RWPE1 (cell line): ENCODE results near the gene MAGI1.

Source experiments
- CTCF ChIA-PET: fragments of 350-600 bp; sonication (Branson Sonifier 250); formaldehyde crosslinking; extraction: SDS; loops from one replicate; lab custom pipeline; 2021; lab: Yijun Ruan, JAX
- POLR2A ChIA-PET: fragments of 400-600 bp; formaldehyde crosslinking; extraction: SDS; loops from one replicate; lab custom pipeline; 2020; ENCODE audit warnings: antibody characterized with exemption; ENCODE audit not compliant: low non-redundant PET; lab: Yijun Ruan, JAX
- DNase-seq: peaks from one replicate; pipeline ENCODE4 v3.0.0; 2012; ENCODE audit warnings: low spot score
- H3K27ac ChIP-seq: fragments of 450-650 bp; 2 replicates; pipeline ENCODE4 v1.5.1; 2017
- TF ChIP-seq, protein P1 (sequence below): fragments of 450-650 bp; conservative IDR thresholded peaks from 2 replicates; pipeline ENCODE4 v1.5.1; 2017; ENCODE audit warnings: low read depth, mild to moderate bottlenecking

Gene MAGI1

DNA sequence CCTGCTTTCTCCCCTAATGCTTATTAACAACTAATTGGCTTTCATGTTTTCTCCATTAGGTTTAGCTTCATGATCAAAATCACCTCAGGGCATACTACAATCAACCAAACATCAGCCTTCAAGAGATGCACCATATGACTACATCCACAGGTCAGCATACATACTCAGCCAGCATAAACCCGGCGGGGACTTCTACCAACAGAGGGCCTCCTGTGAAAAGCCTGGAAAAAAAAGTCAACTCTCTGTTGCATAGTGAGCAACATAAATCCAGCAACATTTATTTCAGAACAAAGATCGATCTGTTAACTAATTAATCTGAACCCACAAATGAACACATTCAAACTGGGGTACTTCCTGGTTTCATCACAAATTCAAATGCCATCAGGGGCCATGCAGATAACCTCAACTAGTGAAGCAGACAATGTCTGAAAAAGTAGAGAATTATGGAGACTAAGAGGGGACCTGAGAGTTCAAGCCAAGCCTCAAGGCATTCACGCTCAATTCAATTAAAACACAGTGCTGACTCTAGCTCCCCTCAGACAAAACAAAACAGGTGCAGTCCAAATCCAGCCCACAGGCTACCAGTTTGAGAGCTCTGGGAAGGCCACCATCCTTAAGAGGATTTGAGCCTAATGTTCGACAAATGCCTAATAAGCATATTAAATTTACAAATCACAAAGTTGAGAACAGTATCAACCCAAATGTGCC is 124.5 kb downstream of the MAGI1 start:
- TF ChIP-seq, protein P1, sequence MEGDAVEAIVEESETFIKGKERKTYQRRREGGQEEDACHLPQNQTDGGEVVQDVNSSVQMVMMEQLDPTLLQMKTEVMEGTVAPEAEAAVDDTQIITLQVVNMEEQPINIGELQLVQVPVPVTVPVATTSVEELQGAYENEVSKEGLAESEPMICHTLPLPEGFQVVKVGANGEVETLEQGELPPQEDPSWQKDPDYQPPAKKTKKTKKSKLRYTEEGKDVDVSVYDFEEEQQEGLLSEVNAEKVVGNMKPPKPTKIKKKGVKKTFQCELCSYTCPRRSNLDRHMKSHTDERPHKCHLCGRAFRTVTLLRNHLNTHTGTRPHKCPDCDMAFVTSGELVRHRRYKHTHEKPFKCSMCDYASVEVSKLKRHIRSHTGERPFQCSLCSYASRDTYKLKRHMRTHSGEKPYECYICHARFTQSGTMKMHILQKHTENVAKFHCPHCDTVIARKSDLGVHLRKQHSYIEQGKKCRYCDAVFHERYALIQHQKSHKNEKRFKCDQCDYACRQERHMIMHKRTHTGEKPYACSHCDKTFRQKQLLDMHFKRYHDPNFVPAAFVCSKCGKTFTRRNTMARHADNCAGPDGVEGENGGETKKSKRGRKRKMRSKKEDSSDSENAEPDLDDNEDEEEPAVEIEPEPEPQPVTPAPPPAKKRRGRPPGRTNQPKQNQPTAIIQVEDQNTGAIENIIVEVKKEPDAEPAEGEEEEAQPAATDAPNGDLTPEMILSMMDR, result no peak
- CTCF ChIA-PET, result no interaction called here
- H3K27ac ChIP-seq, result no peak overlapping the region
- DNase-seq, result no peak
- POLR2A ChIA-PET, result no interaction called here

DNA sequence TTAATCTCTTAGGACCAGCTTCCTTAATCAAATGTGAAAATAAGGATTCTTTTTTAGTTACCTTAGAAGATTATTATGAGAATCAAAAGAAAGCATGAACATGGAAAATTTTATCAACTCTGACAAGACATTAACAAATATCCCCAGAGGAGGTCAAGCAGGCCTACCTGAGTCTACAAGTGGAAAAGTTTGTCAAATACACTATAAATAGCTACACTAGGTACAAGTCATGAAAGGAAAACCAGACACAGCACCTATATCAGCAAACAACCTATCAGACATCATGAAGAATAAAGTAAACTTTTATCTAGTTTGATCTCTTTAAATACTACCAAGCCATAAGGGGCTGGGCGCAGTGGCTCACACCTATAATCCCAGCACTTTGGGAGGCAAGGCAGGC is 126.1 kb downstream of the MAGI1 start:
- CTCF ChIA-PET, result no interaction called here
- H3K27ac ChIP-seq, result no peak overlapping the region
- TF ChIP-seq, protein P1, result no peak
- no peak for DNase-seq
- POLR2A ChIA-PET, result no interaction called here

DNA sequence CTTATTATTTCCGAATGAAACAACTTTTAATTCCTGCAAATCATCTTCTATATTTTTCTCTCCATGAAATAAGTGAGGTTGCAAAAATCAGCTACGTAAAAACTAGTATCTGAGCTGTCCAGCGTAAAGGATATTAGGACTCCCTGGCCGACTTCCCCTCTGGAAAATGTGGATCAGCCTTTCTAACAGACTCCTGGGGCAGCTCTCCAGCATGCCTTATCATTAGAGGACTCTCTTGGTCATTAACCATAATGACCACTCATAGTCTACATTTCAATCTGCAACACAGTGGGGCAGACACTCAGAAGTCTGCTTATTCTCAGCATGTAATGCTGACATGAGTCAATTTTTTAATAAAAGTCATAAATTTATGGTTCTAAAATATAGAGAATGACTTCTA is 130.1 kb downstream of the MAGI1 start:
- CTCF ChIA-PET, result no interaction called here
- H3K27ac ChIP-seq, result no peak overlapping the region
- TF ChIP-seq, protein P1, result no peak
- POLR2A ChIA-PET, result no interaction called here
- no peak for DNase-seq

GRCh38 chr3:65907232-65908130 is 131.2 kb downstream of the MAGI1 start:
- no peak for DNase-seq
- ChIA-PET POLR2A (no interaction called here), CTCF (no interaction called here)
- H3K27ac ChIP-seq, result no peak overlapping the region
- TF ChIP-seq, protein P1, result no peak

DNA sequence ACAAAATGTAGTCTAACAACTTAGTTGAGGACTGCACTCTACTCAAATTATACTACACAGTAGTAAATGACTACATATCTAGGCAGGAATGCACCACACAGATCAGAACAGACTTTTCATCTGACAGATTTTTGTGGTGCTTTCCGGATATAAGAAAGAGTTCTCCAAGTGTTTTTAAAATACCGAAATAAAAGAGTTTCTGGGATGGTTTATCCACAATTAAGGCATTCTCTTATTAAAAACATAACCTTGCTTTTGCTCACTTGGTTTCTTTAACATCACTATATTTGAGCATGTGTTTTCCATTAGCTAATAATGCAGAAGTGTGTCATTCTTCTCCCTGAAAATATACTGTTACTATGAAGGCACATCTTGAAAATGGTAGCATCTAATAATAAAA is 132.9 kb downstream of the MAGI1 start:
- DNase-seq, result no peak
- ChIA-PET POLR2A (no interaction called here), CTCF (no interaction called here)
- no peak overlapping the region for H3K27ac ChIP-seq
- TF ChIP-seq, protein P1, result no peak

DNA sequence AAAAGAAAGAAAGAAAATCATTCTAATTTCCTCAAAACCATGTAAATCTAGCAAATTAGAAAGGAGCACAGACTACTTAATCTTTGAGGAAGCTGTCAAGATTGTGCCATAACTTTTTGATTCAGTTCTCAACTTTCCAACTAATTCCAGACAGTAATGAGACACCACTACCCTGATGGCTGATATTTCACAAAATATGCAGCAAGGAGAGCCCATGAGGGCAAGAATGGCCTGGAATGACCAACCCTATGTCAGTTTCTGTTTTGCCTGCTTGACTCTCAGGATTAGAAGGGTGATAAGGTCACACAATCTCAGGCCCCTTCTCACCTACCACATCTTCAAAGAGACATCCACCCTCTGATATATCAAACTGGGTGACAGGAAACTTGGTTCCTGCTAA is 134.7 kb downstream of the MAGI1 start:
- ChIA-PET POLR2A (no interaction called here), CTCF (no interaction called here)
- no peak overlapping the region for H3K27ac ChIP-seq
- DNase-seq, result no peak
- TF ChIP-seq, protein P1, result no peak
